ENCODE measurements around the gene ELFN1.
"Not testable (repeated sequence)": the region's sequence is repeated elsewhere in the genome, so short reads cannot be mapped to it uniquely, and the experiment has no call there.

ELFN1 gene

DNA sequence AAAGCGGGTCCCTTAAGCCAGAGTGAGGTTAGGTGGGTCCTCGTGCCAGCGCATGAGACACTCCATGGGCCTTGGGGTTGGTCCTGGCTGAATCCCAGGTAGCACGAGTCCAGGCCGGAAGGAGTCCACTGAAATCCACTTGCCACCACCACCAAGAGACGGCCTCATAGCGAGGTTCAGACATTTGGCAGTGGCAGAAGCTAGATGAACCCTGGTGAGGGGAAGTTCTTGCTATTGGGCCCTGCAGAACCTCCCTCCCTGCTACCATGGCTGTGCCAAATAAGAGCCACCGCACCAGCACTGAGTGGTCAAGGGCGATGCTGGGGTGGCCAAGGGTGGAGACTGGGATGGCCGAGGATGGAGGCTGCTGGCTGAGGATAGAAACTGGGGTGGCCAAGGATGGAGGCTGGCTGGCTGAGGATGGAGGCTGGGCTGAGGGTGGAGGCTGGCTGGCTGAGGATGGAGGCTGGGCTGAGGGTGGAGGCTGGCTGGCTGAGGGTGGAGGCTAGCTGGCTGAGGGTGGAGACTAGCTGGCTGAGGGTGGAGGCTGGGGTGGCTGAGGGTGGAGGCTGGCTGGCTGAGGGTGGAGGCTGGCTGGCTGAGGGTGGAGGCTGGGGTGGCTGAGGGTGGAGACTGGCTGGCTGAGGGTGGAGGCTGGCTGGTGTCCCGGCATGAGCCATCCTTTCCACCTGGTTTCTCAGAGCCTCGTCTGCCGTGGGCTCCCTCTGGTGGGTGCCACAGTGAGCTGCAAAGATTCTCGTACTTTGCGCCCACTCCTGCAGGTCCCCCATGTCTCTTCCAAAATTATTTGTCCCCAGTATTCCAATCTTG, 88.2 kb downstream of the ELFN1 start:
- no peak for ATAC-seq
- no peak overlapping the region for H3K27ac Mint-ChIP-seq
- H3K9me3 Mint-ChIP-seq = peaks cover 10% of the 10 kb centered on the region
- peaks cover 29% of the 10 kb centered on the region for H3K4me1 Mint-ChIP-seq
- H3K4me3 Mint-ChIP-seq = no peak overlapping the region
- no peaks in the 10 kb centered on the region for H3K36me3 Mint-ChIP-seq
- peaks cover 39% of the 10 kb centered on the region for H3K27me3 Mint-ChIP-seq

GRCh38 chr7:1758859-1759521, 88.9 kb downstream of the ELFN1 start:
- Mint-ChIP-seq H3K9me3 (peaks cover 10% of the 10 kb centered on the region), H3K27ac (no peak overlapping the region), H3K36me3 (no peaks in the 10 kb centered on the region), H3K4me1 (peaks cover 26% of the 10 kb centered on the region), H3K27me3 (peaks cover 39% of the 10 kb centered on the region), H3K4me3 (no peak overlapping the region)
- ATAC-seq = no peak

DNA sequence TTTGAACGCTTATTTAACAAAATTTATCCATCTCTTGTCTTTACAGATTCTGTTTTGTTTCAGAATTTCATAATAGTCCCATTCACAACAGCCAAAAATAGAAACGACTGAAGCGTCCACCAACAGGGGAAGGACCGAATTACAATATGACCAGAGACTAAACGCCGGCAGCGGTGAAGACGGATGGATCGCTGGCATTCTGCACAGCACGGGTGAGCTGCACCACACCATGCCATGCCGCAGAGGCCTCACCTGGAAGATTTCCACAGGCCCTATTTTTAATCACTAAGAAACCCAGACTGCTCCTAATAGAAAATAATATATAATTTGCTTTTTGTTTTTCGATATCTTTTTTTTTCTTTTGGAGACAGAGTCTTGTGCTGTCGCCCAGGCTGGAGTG, 91.0 kb downstream of the ELFN1 start:
- H3K9me3 Mint-ChIP-seq = peaks cover 6% of the 10 kb centered on the region
- no peak overlapping the region for H3K27ac Mint-ChIP-seq
- peaks cover 14% of the 10 kb centered on the region for H3K4me1 Mint-ChIP-seq
- no peak overlapping the region for H3K4me3 Mint-ChIP-seq
- no peaks in the 10 kb centered on the region for H3K36me3 Mint-ChIP-seq
- ATAC-seq = no peak
- H3K27me3 Mint-ChIP-seq = peaks cover 35% of the 10 kb centered on the region

DNA sequence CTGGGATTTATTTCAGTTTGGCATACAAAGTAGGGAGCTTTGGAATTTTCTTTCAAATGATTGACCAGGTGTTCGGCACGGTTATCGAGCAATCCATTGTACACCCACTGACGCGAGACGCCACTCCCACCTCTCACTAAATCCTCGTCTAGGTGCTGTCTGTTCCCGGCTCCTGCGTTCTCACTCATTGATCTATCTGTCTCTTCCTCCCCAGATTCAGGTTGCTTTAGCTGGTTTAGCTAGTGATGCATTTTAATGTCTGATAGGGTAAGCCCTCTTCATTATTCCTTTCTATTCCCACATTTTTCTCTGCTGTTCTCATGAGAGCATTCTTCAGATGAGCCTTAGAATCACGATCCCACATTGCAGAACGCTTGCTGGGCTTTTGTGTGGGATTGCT, 91.7 kb downstream of the ELFN1 start:
- Mint-ChIP-seq H3K27ac (no peak overlapping the region), H3K9me3 (peaks cover 6% of the 10 kb centered on the region), H3K4me3 (no peak overlapping the region), H3K4me1 (peaks cover 7% of the 10 kb centered on the region), H3K27me3 (peaks cover 29% of the 10 kb centered on the region), H3K36me3 (no peaks in the 10 kb centered on the region)
- no peak for ATAC-seq

DNA sequence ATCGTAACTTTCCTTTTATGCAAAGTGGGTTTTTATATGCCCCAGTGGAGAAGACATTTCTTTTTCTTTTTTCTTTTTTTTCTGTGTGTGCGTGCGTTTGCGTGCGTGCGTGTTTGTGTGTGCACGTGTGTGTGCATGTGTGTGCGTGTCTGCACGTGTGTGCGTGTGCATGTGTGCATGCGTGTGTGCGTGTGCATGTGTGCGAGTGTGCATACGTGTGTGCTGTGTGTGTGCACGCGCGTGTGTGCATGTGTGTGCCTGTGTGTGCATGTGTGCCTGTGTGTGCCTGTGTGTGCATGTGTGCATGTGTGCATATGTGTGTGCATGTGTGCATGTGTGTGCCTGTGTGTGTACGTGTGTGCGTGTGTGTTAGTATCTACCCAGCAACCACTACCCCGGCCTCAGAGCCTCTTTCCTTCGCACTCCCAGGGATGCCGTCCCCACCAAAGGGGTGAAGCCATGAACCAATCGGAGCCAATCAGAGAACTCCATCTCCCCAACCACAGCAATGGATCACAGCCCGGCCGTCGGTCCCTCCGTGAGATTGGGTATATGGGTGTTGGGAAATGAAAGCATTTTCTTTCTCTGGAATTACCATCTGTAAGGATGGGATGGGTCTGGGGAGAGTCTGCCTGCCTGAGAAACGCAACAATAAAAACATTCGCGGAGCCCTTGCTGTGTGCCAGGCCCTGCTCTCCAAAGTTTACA, 92.3 kb downstream of the ELFN1 start:
- Mint-ChIP-seq H3K36me3 (no peaks in the 10 kb centered on the region), H3K27me3 (peaks cover 22% of the 10 kb centered on the region), H3K27ac (no peak overlapping the region), H3K4me1 (peaks cover 5% of the 10 kb centered on the region), H3K4me3 (no peak overlapping the region), H3K9me3 (peaks cover 6% of the 10 kb centered on the region)
- no peak for ATAC-seq

DNA sequence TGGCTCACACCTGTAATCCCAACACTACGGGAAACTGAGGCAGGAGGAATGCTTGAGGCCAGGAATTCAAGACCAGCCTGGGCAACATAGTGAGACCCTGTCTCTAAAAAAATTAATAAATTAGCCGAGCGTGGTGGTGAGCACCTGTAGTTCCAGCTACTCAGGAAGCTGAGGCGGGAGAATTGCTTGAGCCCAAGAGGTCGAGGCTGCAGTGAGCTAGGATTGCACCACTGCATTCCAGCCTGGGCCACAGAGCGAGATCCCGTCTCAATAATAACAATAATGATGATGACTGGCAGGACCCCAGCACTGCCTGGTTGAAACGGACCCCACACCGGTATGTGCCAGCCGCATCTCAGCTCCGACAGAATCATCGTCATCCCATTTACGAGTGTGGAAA, 93.0 kb downstream of the ELFN1 start:
- Mint-ChIP-seq H3K4me3 (no peak overlapping the region), H3K27me3 (peaks cover 16% of the 10 kb centered on the region), H3K27ac (no peak overlapping the region), H3K9me3 (peaks cover 6% of the 10 kb centered on the region), H3K36me3 (no peaks in the 10 kb centered on the region), H3K4me1 (peaks cover 5% of the 10 kb centered on the region)
- ATAC-seq = no peak

- not testable (repeated sequence) for H3K4me3 Mint-ChIP-seq, ATAC-seq, H3K36me3 Mint-ChIP-seq, H3K27ac Mint-ChIP-seq, H3K4me1 Mint-ChIP-seq, H3K9me3 Mint-ChIP-seq, H3K27me3 Mint-ChIP-seq
Observed at GRCh38 chr7:1763911-1764310, 93.8 kb downstream of the ELFN1 start.

- no peak overlapping the region for H3K27ac Mint-ChIP-seq
- H3K4me3 Mint-ChIP-seq = no peak overlapping the region
- H3K36me3 Mint-ChIP-seq = no peaks in the 10 kb centered on the region
- no peaks in the 10 kb centered on the region for H3K27me3 Mint-ChIP-seq
- no peak for ATAC-seq
- H3K4me1 Mint-ChIP-seq = no peaks in the 10 kb centered on the region
- H3K9me3 Mint-ChIP-seq = peaks cover 6% of the 10 kb centered on the region
Observed at GRCh38 chr7:1765336-1765735, 95.3 kb downstream of the ELFN1 start.

GRCh38 chr7:1767524-1767923, 97.4 kb downstream of the ELFN1 start:
- Mint-ChIP-seq H3K36me3 (no peaks in the 10 kb centered on the region), H3K27me3 (no peaks in the 10 kb centered on the region), H3K9me3 (no peaks in the 10 kb centered on the region), H3K4me3 (no peak overlapping the region), H3K4me1 (no peaks in the 10 kb centered on the region), H3K27ac (no peak overlapping the region)
- no peak for ATAC-seq

DNA sequence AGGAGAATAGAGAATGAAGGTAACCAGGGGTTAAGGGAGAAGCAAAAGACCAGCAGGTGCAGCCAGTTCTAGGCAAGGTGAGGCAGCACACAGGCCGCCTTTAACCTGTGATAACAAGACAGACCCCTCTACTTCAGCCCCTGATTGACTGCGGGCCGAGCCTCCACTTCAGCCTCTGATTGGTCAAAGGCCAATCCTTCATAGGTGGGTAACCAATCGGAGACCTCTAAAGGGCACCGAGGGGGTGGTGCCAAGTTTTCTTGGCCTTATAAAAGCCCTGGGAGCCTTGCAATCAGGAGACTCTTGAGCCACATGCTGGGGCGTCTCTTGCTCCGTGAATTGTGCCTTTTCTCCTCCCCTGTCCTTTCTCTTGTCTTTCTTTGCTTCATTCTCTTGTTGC, 98.8 kb downstream of the ELFN1 start:
- H3K9me3 Mint-ChIP-seq = peaks cover 7% of the 10 kb centered on the region
- no peak for ATAC-seq
- no peaks in the 10 kb centered on the region for H3K27me3 Mint-ChIP-seq
- no peaks in the 10 kb centered on the region for H3K4me1 Mint-ChIP-seq
- no peak overlapping the region for H3K4me3 Mint-ChIP-seq
- peaks cover 6% of the 10 kb centered on the region for H3K36me3 Mint-ChIP-seq
- no peak overlapping the region for H3K27ac Mint-ChIP-seq

- Mint-ChIP-seq H3K4me1 (no peaks in the 10 kb centered on the region), H3K27ac (no peak overlapping the region), H3K9me3 (peaks cover 13% of the 10 kb centered on the region), H3K4me3 (no peak overlapping the region), H3K27me3 (no peaks in the 10 kb centered on the region), H3K36me3 (peaks cover 6% of the 10 kb centered on the region)
- ATAC-seq = no peak
Observed at GRCh38 chr7:1769286-1770200, 99.5 kb downstream of the ELFN1 start.

- Mint-ChIP-seq H3K9me3 (peaks cover 15% of the 10 kb centered on the region), H3K4me3 (no peak overlapping the region), H3K4me1 (no peaks in the 10 kb centered on the region), H3K27me3 (peaks cover 2% of the 10 kb centered on the region), H3K36me3 (peaks cover 6% of the 10 kb centered on the region), H3K27ac (no peak overlapping the region)
- no peak for ATAC-seq
Observed at GRCh38 chr7:1770331-1770730, 100.3 kb downstream of the ELFN1 start.

DNA sequence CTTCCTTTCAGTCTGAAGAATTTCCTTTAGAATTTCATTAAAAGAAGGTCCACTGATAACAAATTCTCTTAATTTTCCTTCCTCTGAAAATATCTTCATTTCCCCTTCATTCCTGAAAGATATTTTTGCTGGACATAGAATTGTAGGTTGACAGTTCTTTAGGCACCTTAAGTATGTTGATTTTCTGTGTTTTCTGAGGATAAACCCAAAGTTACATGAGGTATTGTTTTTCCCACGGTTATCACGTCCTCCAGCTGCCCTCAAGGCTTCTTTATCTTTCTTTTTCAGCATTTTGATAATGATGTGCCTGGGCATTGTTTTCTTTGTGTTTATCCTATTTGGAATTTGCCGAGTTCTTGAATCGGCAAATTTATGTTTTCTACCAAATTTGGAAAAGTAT, 105.3 kb downstream of the ELFN1 start:
- ATAC-seq = no peak
- H3K4me3 Mint-ChIP-seq = no peak overlapping the region
- H3K9me3 Mint-ChIP-seq = peaks cover 31% of the 10 kb centered on the region
- H3K27ac Mint-ChIP-seq = no peak overlapping the region
- H3K4me1 Mint-ChIP-seq = no peaks in the 10 kb centered on the region
- H3K36me3 Mint-ChIP-seq = peaks cover 12% of the 10 kb centered on the region
- H3K27me3 Mint-ChIP-seq = peaks cover 25% of the 10 kb centered on the region

- H3K36me3 Mint-ChIP-seq = peaks cover 12% of the 10 kb centered on the region
- H3K9me3 Mint-ChIP-seq = peaks cover 31% of the 10 kb centered on the region
- H3K27me3 Mint-ChIP-seq = peaks cover 25% of the 10 kb centered on the region
- no peak overlapping the region for H3K4me3 Mint-ChIP-seq
- no peak overlapping the region for H3K27ac Mint-ChIP-seq
- no peak for ATAC-seq
- no peaks in the 10 kb centered on the region for H3K4me1 Mint-ChIP-seq
Observed at GRCh38 chr7:1777122-1777521, 107.0 kb downstream of the ELFN1 start.

- H3K27me3 Mint-ChIP-seq = peaks cover 35% of the 10 kb centered on the region
- peaks cover 18% of the 10 kb centered on the region for H3K9me3 Mint-ChIP-seq
- ATAC-seq = no peak
- no peak overlapping the region for H3K4me3 Mint-ChIP-seq
- no peak overlapping the region for H3K27ac Mint-ChIP-seq
- no peaks in the 10 kb centered on the region for H3K4me1 Mint-ChIP-seq
- H3K36me3 Mint-ChIP-seq = peaks cover 6% of the 10 kb centered on the region
Observed at GRCh38 chr7:1779445-1779844, 109.4 kb downstream of the ELFN1 start.

Measured in stimulated activated memory B cell treated with anti-CD40 and anti-IgM and Interleukin-4, amounts not matched to agents 10 μg/mL and 1 μg/mL and 100 μg/mL, for 72 hours (primary cell).